CD4-positive, alpha-beta T cell treated with Interferon gamma for 1 hour (primary cell): ENCODE results near the gene FLT3.
"Not testable (repeated sequence)": the region's sequence is repeated elsewhere in the genome, so short reads cannot be mapped to it uniquely, and the experiment has no call there.

Source experiments
- DNase-seq: peaks from one replicate; pipeline ENCODE4 v3.0.0-alpha.2; 2020

The FLT3 gene

GRCh38 chr13:27971236-27971645 lies 129.1 kb downstream of the FLT3 start:
- DNase-seq: no peak

- no peak for DNase-seq
Measured at GRCh38 chr13:27970382-27971235, 129.8 kb downstream of the FLT3 start.

- DNase-seq: no peak
Measured at GRCh38 chr13:27969866-27970229, 130.5 kb downstream of the FLT3 start.

DNA sequence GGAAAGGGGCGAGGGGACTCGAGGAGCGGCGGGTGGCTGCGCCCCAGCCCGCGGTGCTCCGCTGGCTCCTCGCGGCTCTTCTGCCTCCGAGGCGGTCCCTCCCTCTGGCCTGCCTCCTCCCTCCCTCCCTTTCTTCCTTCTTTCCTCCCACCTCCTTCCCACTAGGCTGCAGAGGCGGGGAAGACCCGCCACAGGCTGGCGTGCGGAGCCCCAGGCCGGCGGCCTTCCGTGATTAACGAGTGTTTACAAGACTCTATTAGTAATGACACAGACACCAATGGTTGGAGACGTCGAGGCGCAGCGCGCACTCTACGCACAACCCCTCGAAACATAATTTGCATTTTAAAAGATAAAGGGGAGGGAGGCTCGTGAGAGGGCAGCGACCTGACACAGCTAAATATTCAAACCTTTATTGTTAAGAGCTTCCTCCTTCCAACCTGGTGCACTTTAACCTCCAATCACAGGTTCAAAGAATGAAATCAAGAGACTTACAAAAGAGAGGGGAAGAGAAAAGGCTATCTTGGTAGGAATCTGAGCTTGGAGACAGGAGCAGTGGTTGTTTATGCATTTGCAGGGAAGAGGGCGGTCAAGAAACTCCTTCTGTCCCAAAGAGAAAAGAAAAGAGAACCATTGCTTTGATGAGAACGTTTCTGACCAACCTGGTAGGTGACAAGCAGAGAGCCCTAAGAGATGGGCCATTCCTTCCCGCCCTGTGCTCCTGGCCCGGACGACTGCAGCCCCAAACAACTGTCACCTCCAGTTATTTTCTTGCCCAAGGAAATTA lies 131.1 kb downstream of the FLT3 start, which contains the start of gene CDX2:
TSS of gene CDX2 (minus strand) at position 234 of the 784 bp plus-strand sequence. CDS start 309 bp downstream, outside the sequence.
- DNase-seq: no peak

- DNase-seq: no peak
Measured at GRCh38 chr13:27968316-27969081, 131.9 kb downstream of the FLT3 start.

DNA sequence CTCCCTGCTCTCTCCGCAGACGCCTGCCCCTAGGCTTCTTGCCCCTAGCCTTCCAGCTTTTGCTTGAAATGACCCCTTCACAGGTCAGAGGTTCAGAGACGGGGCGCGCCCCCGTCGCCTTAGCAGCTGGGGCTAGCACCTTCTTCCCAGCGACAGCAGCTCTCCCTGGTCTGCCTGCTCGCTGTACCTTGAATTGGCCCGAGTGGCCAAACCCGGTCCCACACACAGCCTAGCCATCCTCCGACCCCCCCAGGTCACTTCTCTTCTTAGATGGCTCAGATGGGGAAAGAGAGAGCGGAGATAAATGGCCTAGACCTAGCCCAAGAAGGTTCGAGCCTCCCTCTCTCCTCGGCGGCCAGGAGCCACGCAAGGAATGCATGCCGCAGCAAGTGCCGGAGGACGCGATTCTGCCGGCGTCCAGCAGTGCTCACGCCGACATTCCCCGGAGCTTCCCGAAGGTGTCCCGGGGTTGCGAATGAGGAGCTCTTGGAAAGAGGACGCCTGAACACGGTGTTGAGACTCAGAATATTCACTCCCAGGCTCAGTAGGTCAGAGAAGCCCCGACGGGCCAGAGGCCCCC lies 132.6 kb downstream of the FLT3 start:
- no peak for DNase-seq

GRCh38 chr13:27967203-27967735 lies 133.1 kb downstream of the FLT3 start:
- no peak for DNase-seq

DNA sequence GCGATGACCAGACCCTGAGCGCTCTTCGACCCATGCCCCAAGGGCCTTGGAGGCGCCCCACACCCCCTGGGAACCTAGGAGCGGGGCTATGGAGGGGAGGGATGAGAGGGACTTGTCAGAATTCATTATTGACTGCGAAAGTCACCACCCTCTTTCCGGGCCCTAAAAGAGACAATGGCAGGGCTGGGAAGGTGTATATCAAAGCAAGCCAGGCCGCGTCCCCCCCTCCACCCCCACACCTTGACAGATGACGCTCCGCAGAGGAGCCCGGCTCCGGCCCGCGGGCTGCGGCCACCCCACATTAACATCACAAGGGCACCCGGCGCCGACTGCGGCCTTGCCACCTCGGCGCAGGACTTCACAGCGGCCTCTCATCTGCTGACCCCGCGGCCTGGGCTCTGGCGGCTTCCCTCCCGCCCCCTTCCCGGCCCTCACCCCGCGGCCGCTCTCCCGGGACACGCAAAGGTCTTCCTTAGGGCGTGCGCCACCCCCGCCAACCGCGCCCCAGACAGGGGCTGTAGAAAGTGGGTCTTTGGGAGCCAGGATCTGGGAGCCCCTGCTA lies 133.7 kb downstream of the FLT3 start:
- DNase-seq: no peak

- DNase-seq: no peak
Measured at GRCh38 chr13:27965740-27966640, 134.4 kb downstream of the FLT3 start.

DNA sequence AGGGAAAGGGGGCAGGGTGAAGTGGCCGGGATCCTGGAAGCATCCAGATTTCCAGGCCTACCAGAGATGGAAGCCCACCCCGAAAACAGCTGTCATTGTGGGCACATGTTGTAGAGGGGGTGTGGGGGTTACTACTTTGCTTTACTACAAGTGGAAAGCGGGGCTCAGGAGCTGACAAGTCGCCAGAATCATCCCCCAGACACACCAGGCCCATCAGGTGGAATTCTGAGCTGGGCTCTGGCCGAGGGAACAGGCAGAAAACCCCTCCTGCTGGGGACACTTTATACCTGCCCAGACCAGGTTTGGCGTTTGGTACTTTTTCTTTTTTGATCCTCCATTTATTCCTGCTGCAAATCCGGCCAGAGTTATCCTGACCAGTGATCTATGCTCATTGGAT lies 135.0 kb downstream of the FLT3 start:
- DNase-seq: no peak

- DNase-seq: no peak
Measured at GRCh38 chr13:27964741-27965323, 135.5 kb downstream of the FLT3 start.

GRCh38 chr13:27964206-27964605 lies 136.2 kb downstream of the FLT3 start:
- not testable (repeated sequence) for DNase-seq

DNA sequence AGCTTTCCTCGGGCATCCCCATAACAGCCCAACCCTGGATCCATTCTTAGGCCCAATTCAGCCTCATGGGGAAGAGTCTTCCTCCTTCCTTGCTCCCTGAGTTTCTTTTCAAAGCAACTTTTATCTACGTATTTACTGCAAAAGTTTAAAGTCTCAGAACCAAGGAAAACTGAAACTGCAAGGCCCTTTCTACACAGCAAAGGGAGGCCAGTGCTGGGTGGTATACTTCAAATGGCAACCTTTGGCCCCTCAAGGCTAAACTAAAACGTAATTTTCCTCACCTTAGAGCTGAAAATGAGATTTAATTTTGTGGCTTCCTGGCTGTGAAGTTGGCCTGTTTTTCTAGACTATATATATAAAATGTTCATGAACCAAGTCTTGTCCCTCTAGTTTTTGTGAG lies 136.9 kb downstream of the FLT3 start:
- DNase-seq: no peak

- DNase-seq: no peak
Measured at GRCh38 chr13:27962982-27963381, 137.4 kb downstream of the FLT3 start.

DNA sequence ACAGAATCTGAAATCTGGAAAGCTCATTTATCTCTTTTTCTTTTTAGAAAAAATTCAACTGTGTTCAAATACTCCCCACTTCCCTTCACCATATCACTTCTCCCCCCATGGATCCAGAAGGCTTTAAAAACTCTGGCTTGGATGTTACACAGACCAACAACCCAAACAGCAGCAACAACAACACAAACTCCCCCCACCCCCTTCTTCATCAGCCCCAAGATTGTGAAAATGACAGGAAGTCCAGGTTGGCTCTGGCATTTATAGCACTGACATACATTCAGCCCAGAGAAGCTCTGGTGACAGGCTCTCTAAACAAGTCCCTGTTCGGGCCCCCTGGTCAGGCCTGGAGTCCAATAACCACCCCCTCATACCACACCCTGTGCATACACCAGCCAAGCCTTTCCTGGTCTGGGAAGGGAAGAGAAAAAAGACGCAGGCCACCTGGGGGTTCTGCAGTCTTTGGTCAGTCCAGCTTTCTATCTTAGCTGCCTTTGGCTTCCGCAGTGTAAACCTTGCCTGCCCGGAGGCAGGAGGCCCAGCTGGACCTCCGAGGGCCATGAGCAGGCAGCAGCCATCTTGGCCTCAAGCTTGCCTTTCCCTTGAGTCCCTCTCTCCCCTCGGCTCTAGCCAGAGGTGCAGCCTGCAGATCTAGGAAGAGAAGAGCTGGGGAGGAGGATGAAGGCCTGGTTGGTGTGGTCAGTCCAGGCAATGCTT lies 138.1 kb downstream of the FLT3 start:
- no peak for DNase-seq

DNA sequence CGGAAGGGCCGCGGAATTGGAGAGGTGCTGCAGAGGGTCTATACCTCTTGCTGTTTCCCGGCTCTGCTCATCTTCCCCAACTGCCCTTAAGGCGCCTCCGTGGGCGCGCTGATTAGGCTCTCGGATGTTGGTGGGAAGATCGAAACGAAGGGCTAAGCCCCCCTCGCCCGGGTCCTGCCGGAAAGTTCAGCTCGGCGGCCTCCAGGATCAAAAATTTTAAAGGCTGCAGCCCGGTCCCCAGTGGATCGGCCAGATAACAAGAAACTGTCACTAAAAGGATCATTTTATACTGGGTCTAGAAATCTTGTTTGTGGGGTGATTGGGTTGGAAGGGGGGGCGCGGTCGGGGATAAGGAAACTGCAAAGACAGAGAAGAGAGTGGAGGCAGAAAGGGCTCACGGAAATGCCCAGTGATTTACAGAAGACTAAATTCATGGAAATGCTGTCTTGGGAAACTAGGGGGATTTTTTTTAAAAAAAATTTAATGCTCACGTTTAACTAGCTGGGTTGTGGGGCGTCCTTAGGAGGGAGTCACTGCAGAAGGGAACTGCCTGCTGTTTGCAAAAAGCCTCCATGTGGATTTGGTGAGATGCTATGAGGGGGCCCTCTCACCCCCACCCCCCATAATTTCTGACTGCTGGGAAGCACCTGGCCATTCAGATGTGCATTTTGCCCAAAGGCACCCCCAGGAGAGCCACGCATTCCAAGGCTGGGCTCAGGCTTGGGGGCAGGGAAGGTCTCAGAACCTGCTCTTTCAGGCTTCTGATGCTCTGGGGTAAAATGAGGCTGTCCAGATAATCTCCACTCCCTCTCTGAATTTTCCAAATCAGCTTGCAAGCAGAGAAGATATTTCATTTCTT lies 138.9 kb downstream of the FLT3 start:
- DNase-seq: no peak

GRCh38 chr13:27960362-27961226 lies 139.8 kb downstream of the FLT3 start:
- DNase-seq: no peak

- DNase-seq: no peak
Measured at GRCh38 chr13:27959976-27960361, 140.4 kb downstream of the FLT3 start.
